Hepatocyte (in vitro differentiated cells): Measurements from ENCODE around the gene C1orf21.

Source experiments
- CTCF ChIP-seq: fragments of 200-600 bp; sonication (generic); IDR thresholded peaks from 2 replicates; pipeline ENCODE4 v1.5.1; 2016; ENCODE audit warnings: antibody characterized with exemption, mild to moderate bottlenecking; ENCODE audit not compliant: poor library complexity
- EZH2phosphoT487 ChIP-seq: fragments of 200-600 bp; sonication (generic); IDR thresholded peaks from one replicate; pipeline ENCODE4 v1.6.1; 2018; ENCODE audit warnings: antibody characterized with exemption, mild to moderate bottlenecking, low read depth, moderate library complexity; ENCODE audit not compliant: unreplicated experiment, severe bottlenecking

GRCh38 chr1:184405094-184405800 lies 18.4 kb downstream of the C1orf21 start:
- TF ChIP-seq CTCF (no peak), EZH2phosphoT487 (no peak)
